NB4 (cell line): ENCODE measurements around the gene CUTA.

Experiments
- CTCF ChIP-seq: IDR thresholded peaks from one replicate; pipeline ENCODE4 v1.5.1; 2012; ENCODE audit warnings: low read depth, low read length
- POLR2A ChIP-seq: IDR thresholded peaks from 2 replicates; pipeline ENCODE4 v1.6.1; 2011; ENCODE audit warnings: mild to moderate bottlenecking; ENCODE audit not compliant: insufficient read length; ENCODE audit errors: extremely low read depth

DNA sequence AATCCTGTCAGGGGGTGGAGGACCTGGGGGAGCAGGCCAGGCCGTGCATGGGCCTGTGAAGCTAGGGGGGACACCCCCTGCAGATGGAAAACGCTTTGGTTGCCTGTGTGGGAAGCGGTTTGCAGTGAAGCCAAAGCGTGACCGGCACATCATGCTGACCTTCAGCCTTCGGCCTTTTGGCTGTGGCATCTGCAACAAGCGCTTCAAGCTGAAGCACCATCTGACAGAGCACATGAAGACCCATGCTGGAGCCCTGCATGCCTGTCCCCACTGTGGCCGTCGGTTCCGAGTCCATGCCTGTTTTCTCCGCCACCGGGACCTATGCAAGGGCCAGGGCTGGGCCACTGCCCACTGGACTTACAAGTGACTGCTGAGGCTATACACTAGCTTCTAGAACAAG is 38.2 kb upstream of the CUTA start:
- TF ChIP-seq POLR2A (no peak), CTCF (no peak)
